Right cardiac atrium (tissue), 5 donors: ENCODE measurements around the gene MGMT. TPM values are rescaled to one million over a fixed set of nuclear protein-coding genes. Genes with fewer than 3 reads are reported as not detected.

Source experiments
- ATAC-seq, 2 donors: fragments of 200-7000 bp; cut with Tn5 transposase; one replicate each; pipeline versions ENCODE4 v1.8.0 to v1.9.1; 2020; ENCODE audit warnings: moderate library complexity in 2 of 2, mild to moderate bottlenecking in 1 of 2
- DNase-seq, 3 donors: peaks; one replicate each; pipeline ENCODE4 v3.0.0-alpha.2; 2020
- H3K27ac ChIP-seq: one replicate; pipeline ENCODE4 v1.5.1; 2013; ENCODE audit warnings: mild to moderate bottlenecking, low read length, control low read depth, moderate library complexity
- H3K27me3 ChIP-seq: one replicate; pipeline ENCODE4 v1.6.1; 2013; ENCODE audit not compliant: control insufficient read depth, insufficient read depth
- H3K4me1 ChIP-seq: one replicate; pipeline ENCODE4 v1.6.1; 2013; ENCODE audit warnings: low read length; ENCODE audit not compliant: control insufficient read depth, insufficient read depth
- H3K4me3 ChIP-seq: one replicate; pipeline ENCODE4 v1.5.1; 2013; ENCODE audit warnings: low read length, control low read depth
- H3K9me3 ChIP-seq: one replicate; pipeline ENCODE4 v1.6.1; 2013; ENCODE audit warnings: low read length; ENCODE audit not compliant: control insufficient read depth
- WGBS: extraction: QIAGEN DNeasy Blood & Tissue Kit; methylation state at CpG from one replicate; pipeline ENCODE4 v1.1.7; 2013; 5-methylcytosine and 5-hydroxymethylcytosine counted together
- intact Hi-C, 4 donors: fragments of 100-400 bp; cut with DNase I; formaldehyde crosslinking; loops; one replicate each; pipeline versions ENCODE4 v1.11.0 to v1.14.0; 2022 to 2023
- polyA plus RNA-seq: library from polyadenylated mRNA; stranded (reverse); fragments of 200-250 nt; gene quantifications from one replicate; pipeline ENCODE4 v1.2.3, GENCODE V29; 2013
- total RNA-seq, 4 donors: library from RNA; stranded (reverse); fragmentation: NEBNext Ultra II Directional; extraction: Animal tissue kit (Norgen Biotek cat#: 25700); gene quantifications; one replicate each; pipeline ENCODE4 v1.2.1, GENCODE V29; 2021
- donor health status: healthy with polysubstance abuse.
- donor health status: DM: no; HTN: yes; CAD: no.
- donor health status: DM: no; HTN: no; CAD: no.
- donor health status: DM: no; HTN: yes; CAD: no; lungs with severe emphysema.
- donor health status: DM: yes; HTN: yes; CAD: no.

The MGMT gene
- total and polyA plus RNA-seq, 5 donors = 11.3 to 18.2 (median 13.6) TPM

DNA sequence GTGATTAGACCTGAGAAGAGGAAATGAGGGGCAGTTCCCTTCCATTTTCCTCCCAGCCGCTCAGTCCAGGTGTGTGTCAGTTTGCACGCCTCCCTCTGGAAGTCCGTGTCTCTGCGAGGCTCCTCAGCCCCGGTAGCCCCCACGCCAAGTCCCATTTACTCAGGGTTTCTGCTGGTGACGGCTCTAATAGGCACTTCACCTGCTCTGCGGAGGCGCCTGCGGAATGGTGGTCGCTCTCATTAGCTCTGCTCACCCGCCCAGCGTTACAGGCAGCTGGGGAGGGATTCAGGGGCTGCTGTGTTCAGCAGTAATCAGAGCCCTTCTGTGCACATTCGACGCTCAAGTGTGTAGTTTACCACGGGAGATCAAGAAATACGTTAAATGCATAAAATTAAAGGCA lies 179.9 kb downstream of the MGMT start:
- intact Hi-C loops = no loop called here
- H3K4me3 ChIP-seq = no peak overlapping the region
- H3K27me3 ChIP-seq = no peaks in the 10 kb centered on the region
- ATAC-seq (no peak), DNase-seq (no peak)
- H3K27ac ChIP-seq = no peak overlapping the region
- H3K9me3 ChIP-seq = no peaks in the 10 kb centered on the region
- no peaks in the 10 kb centered on the region for H3K4me1 ChIP-seq
- 96% methylated on average over 17 of the region's 17 CpGs for WGBS

- Histone ChIP-seq H3K27ac (no peak overlapping the region), H3K4me3 (no peak overlapping the region), H3K27me3 (no peaks in the 10 kb centered on the region), H3K4me1 (no peaks in the 10 kb centered on the region), H3K9me3 (no peaks in the 10 kb centered on the region)
- intact Hi-C loops = no loop called here
- DNase-seq = no peak
- 92% methylated on average over 4 of the region's 4 CpGs for WGBS
- no peak for ATAC-seq
Measured at GRCh38 chr10:129647590-129647989, 180.5 kb downstream of the MGMT start.

GRCh38 chr10:129648856-129649255 lies 181.8 kb downstream of the MGMT start:
- H3K27ac ChIP-seq = no peak overlapping the region
- intact Hi-C loops = no loop called here
- WGBS = 93% methylated on average over 6 of the region's 6 CpGs
- no peaks in the 10 kb centered on the region for H3K27me3 ChIP-seq
- no peaks in the 10 kb centered on the region for H3K4me1 ChIP-seq
- ATAC-seq (no peak), DNase-seq (no peak)
- no peak overlapping the region for H3K4me3 ChIP-seq
- no peaks in the 10 kb centered on the region for H3K9me3 ChIP-seq

DNA sequence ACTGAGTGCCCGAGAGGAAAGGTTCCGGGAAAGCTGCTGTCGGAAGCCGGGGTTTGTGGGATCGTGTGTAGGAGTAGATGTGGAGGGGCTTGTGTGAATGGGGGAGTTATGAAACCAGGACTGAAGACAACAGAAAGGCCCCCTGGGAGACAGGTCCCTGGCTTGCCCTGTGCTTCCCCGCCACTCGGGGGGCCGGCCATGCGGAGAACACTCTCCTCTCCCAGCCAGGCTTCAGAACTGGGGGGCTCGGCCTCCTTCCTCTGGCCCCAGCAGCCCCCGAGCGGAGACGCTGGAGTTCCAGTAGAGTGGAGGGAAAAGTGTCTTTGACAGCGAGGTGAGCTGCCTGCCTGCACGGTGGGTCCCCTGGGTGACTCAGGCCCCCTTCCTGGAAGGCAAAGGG lies 185.0 kb downstream of the MGMT start:
- Histone ChIP-seq H3K9me3 (no peaks in the 10 kb centered on the region), H3K27ac (no peak overlapping the region), H3K4me3 (no peak overlapping the region), H3K4me1 (no peaks in the 10 kb centered on the region), H3K27me3 (no peaks in the 10 kb centered on the region)
- WGBS = 95% methylated on average over 15 of the region's 15 CpGs
- ATAC-seq (no peak), DNase-seq (no peak)
- intact Hi-C loops = no loop called here

DNA sequence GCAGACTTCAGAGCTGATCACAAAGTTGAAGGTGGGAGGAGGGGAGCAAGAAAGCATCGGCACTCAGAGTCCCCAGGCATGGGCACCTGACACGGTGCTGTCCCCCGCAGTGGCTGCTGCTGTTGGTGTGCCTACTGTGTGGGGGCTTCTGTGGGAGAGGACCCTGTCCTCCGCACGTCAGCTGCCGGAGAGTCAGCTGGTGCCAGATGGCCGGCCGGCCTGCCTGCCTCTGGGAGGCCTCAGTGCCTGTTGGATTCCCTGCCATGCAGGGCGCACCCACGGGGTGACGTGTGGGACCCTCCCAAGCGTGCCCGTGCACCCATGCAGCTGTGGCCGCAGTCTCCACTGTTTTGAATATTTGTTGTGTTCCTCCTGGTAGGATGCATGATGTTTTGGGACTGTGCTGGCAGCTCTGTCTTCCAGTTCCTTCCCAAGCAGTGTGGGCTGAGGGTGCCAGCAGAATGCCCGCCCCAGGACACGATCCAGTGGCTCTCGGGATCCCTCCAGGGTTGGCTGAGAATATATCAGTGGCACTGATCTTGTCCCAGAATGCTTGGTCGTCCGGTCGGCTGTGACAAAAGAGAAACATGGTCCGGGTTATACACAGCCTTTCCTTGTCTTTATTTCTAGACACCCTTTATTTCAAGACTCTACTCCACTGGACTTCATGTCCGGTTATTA lies 185.6 kb downstream of the MGMT start:
- Histone ChIP-seq H3K4me3 (no peak overlapping the region), H3K4me1 (no peaks in the 10 kb centered on the region), H3K9me3 (no peaks in the 10 kb centered on the region), H3K27me3 (no peaks in the 10 kb centered on the region), H3K27ac (no peak overlapping the region)
- intact Hi-C loops = no loop called here
- peak in 1 of 2 donors; percentile 26 for ATAC-seq
- no peak for DNase-seq
- WGBS = 94% methylated on average over 22 of the region's 22 CpGs

- intact Hi-C loops = no loop called here
- no peak for DNase-seq
- 94% methylated on average over 8 of the region's 8 CpGs for WGBS
Measured at GRCh38 chr10:129653428-129653827, 186.4 kb downstream of the MGMT start.

GRCh38 chr10:129653861-129654260 lies 186.8 kb downstream of the MGMT start:
- intact Hi-C loops = no loop called here
- 98% methylated on average over 11 of the region's 11 CpGs for WGBS
- H3K27me3 ChIP-seq = no peaks in the 10 kb centered on the region
- H3K4me1 ChIP-seq = no peaks in the 10 kb centered on the region
- no peak overlapping the region for H3K27ac ChIP-seq
- no peak for ATAC-seq
- H3K4me3 ChIP-seq = no peak overlapping the region
- no peaks in the 10 kb centered on the region for H3K9me3 ChIP-seq
- no peak for DNase-seq

More at GRCh38 chr10:129653428-129653827, 186.4 kb downstream of the MGMT start:
- H3K4me3 ChIP-seq = no peak overlapping the region
- no peak for ATAC-seq
- H3K27ac ChIP-seq = no peak overlapping the region
- H3K27me3 ChIP-seq = no peaks in the 10 kb centered on the region
- H3K4me1 ChIP-seq = no peaks in the 10 kb centered on the region
- no peaks in the 10 kb centered on the region for H3K9me3 ChIP-seq

- no peaks in the 10 kb centered on the region for H3K27me3 ChIP-seq
- intact Hi-C loops = no loop called here
- DNase-seq (no peak), ATAC-seq (no peak)
- no peaks in the 10 kb centered on the region for H3K4me1 ChIP-seq
- H3K4me3 ChIP-seq = no peak overlapping the region
- H3K27ac ChIP-seq = no peak overlapping the region
- no peaks in the 10 kb centered on the region for H3K9me3 ChIP-seq
- 95% methylated on average over 7 of the region's 7 CpGs for WGBS
Measured at GRCh38 chr10:129654461-129654860, 187.4 kb downstream of the MGMT start.

GRCh38 chr10:129655007-129655678 lies 188.1 kb downstream of the MGMT start:
- no peak for ATAC-seq

GRCh38 chr10:129655679-129656031 lies 188.6 kb downstream of the MGMT start:
- H3K4me3 ChIP-seq = no peak overlapping the region
- no peaks in the 10 kb centered on the region for H3K27me3 ChIP-seq
- WGBS = 97% methylated on average over 8 of the region's 8 CpGs
- H3K4me1 ChIP-seq = no peaks in the 10 kb centered on the region
- no peaks in the 10 kb centered on the region for H3K9me3 ChIP-seq
- no peak for ATAC-seq
- no peak overlapping the region for H3K27ac ChIP-seq
- intact Hi-C loops = no loop called here
- no peak for DNase-seq

More at GRCh38 chr10:129655007-129655678, 188.1 kb downstream of the MGMT start:
- 78% methylated on average over 22 of the region's 22 CpGs for WGBS
- no peaks in the 10 kb centered on the region for H3K4me1 ChIP-seq
- no peaks in the 10 kb centered on the region for H3K27me3 ChIP-seq
- H3K9me3 ChIP-seq = no peaks in the 10 kb centered on the region
- intact Hi-C loops = no loop called here
- H3K27ac ChIP-seq = no peak overlapping the region
- DNase-seq = no peak
- H3K4me3 ChIP-seq = no peak overlapping the region

DNA sequence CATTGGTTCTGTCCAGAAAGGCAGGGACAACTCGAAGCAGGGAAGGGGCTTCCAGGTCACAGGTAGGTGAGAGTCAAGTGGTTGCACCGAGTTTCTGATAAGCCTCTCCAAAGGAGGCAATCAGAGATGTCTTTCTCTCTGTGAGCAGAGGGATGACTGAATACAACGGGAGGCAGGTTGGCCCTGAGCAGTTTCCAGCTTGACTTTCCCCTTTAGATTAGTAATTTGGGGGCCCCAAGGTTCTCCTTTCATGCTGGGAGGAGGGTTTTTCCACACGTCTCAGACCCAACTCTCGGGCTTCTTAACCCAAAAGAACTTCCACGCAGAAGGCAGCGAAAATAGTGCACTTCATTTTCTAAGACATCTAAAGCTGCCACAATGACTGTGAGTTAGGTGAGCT lies 189.6 kb downstream of the MGMT start:
- WGBS = 85% methylated on average over 7 of the region's 7 CpGs
- no peaks in the 10 kb centered on the region for H3K9me3 ChIP-seq
- H3K27me3 ChIP-seq = no peaks in the 10 kb centered on the region
- ATAC-seq (no peak), DNase-seq (no peak)
- no peaks in the 10 kb centered on the region for H3K4me1 ChIP-seq
- H3K27ac ChIP-seq = no peak overlapping the region
- intact Hi-C loops = no loop called here
- no peak overlapping the region for H3K4me3 ChIP-seq
